Measurements from ENCODE around the gene POU6F1. TPM values are rescaled to one million over a fixed set of nuclear protein-coding genes. Genes with fewer than 3 reads are reported as not detected.

POU6F1 gene
- total RNA-seq, 6 donors from 2014 or later: 6.8 to 28.3 (median 12.9) TPM

DNA sequence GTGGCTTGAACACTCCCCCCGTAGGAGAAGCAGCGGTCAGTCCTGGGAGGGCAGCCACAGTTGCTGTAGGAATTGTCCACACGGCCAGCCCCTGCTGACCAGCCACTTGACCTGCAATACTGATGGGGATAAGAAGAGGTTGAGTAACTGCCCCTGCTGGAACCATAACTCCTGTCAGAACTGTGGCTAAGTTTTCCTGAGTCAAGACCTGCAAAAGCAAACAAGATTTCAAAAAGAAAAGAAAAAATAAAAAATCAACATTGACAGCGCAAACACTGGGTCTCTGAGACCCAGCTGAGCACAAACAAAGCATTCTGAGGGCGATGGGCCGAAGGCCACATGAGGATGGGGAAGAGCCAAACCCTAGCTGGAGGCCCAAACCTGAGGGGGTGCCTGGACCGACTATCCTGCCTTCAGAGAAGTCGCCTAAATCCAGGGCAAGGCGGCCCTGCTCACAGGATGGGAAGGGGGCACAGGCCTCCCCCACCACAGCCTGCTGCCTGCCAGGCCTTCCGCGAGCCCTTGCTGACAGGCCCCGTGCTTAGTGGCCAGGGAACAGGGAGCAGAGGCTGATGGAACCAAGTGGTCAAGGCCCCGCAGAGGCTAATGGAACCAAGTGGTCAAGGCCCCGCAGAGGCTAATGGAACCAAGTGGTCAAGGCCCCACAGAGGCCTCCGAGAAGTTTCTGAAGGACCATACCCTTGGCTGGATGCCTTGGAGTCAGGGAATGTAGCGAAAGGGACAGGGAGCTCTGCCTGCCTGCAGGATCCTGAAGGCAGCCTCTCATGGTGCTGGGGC is 19.1 kb downstream of the POU6F1 start:
- peak in 1 of 2 donors; percentile 17 for ATAC-seq (ENCODE audit: low FRiP score in 2 of 2)
- peak in 1 of 2 donors; percentile 53 for DNase-seq
- WGBS, 2 donors: 80 to 81% methylated on average over 12 to 16 of the region's 16 CpGs
- Histone ChIP-seq H3K27me3 (no peaks in the 10 kb centered on the region), H3K9me3 (no peaks in the 10 kb centered on the region), H3K36me3 (peaks cover 0 to 30% (median 8%) of the 10 kb centered on the region in 4 donors), H3K27ac (no peak overlapping the region), H3K4me1 (peaks cover 0 to 5% (median 0%) of the 10 kb centered on the region in 4 donors), H3K4me3 (no peak overlapping the region)
- TF ChIP-seq EP300 (IDR thresholded peaks at IDR 0.05) (no peak), POLR2A (IDR thresholded peaks at IDR 0.05) (no peak), POLR2AphosphoS5 (IDR thresholded peaks at IDR 0.05) (no peak)
- TF ChIP-seq, protein P1, sequence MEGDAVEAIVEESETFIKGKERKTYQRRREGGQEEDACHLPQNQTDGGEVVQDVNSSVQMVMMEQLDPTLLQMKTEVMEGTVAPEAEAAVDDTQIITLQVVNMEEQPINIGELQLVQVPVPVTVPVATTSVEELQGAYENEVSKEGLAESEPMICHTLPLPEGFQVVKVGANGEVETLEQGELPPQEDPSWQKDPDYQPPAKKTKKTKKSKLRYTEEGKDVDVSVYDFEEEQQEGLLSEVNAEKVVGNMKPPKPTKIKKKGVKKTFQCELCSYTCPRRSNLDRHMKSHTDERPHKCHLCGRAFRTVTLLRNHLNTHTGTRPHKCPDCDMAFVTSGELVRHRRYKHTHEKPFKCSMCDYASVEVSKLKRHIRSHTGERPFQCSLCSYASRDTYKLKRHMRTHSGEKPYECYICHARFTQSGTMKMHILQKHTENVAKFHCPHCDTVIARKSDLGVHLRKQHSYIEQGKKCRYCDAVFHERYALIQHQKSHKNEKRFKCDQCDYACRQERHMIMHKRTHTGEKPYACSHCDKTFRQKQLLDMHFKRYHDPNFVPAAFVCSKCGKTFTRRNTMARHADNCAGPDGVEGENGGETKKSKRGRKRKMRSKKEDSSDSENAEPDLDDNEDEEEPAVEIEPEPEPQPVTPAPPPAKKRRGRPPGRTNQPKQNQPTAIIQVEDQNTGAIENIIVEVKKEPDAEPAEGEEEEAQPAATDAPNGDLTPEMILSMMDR (IDR thresholded peaks at IDR 0.05): no peak

GRCh38 chr12:51197736-51198567 is 19.9 kb downstream of the POU6F1 start:
- no peak overlapping the region for H3K27ac ChIP-seq
- no peaks in the 10 kb centered on the region for H3K9me3 ChIP-seq
- 95% methylated on average over 15 to 37 of the region's 38 CpGs for WGBS, 2 donors
- H3K27me3 ChIP-seq: no peaks in the 10 kb centered on the region
- H3K4me3 ChIP-seq: no peak overlapping the region
- TF ChIP-seq EP300 (IDR thresholded peaks at IDR 0.05): no peak
- no peak for TF ChIP-seq POLR2AphosphoS5 (IDR thresholded peaks at IDR 0.05)
- no peak for TF ChIP-seq POLR2A (IDR thresholded peaks at IDR 0.05)
- TF ChIP-seq, protein P1 (IDR thresholded peaks at IDR 0.05): no peak
- peak in 1 of 2 donors; percentile 73 for DNase-seq
- peaks cover 0 to 25% (median 7%) of the 10 kb centered on the region in 4 donors for H3K36me3 ChIP-seq
- H3K4me1 ChIP-seq: peaks cover 0 to 5% (median 0%) of the 10 kb centered on the region in 4 donors
- ATAC-seq (ENCODE audit: low FRiP score in 2 of 2): no peak

DNA sequence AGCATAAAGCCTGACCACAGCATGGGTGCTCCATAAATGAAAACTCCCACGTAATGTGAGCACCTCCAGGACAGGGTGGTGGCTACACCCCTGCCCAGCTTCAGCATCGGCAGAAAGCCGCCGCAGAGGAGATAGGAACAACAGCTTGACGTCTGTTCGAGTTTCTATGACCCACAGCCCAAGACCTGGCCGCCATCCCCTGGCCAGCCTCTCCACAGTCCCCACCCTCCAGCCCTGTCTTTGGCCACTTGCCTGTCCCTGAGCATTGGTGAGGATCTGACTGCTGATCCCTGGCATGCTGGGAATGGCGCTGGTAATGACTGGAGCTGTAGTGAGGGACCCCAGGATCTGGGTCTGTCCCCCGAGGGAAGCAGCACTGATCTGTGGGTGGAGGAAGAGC is 21.3 kb downstream of the POU6F1 start:
- ATAC-seq (ENCODE audit: low FRiP score in 2 of 2) (no peak), DNase-seq (no peak)
- Histone ChIP-seq H3K27me3 (no peaks in the 10 kb centered on the region), H3K36me3 (peaks cover 0 to 35% (median 9%) of the 10 kb centered on the region in 4 donors), H3K4me1 (peaks cover 0 to 5% (median 0%) of the 10 kb centered on the region in 4 donors), H3K4me3 (no peak overlapping the region), H3K9me3 (no peaks in the 10 kb centered on the region), H3K27ac (no peak overlapping the region)
- TF ChIP-seq POLR2A (IDR thresholded peaks at IDR 0.05): no peak
- no peak for TF ChIP-seq EP300 (IDR thresholded peaks at IDR 0.05)
- TF ChIP-seq, protein P1 (IDR thresholded peaks at IDR 0.05): no peak
- no peak for TF ChIP-seq POLR2AphosphoS5 (IDR thresholded peaks at IDR 0.05)
- 94% methylated on average over 7 to 9 of the region's 9 CpGs for WGBS, 2 donors

- no peaks in the 10 kb centered on the region for H3K9me3 ChIP-seq
- no peaks in the 10 kb centered on the region for H3K27me3 ChIP-seq
- no peak overlapping the region for H3K27ac ChIP-seq
- H3K36me3 ChIP-seq: peaks cover 0 to 42% (median 9%) of the 10 kb centered on the region in 4 donors
- peaks cover 0 to 5% (median 0%) of the 10 kb centered on the region in 4 donors for H3K4me1 ChIP-seq
- DNase-seq (peak in 1 of 2 donors; percentile 47), ATAC-seq (ENCODE audit: low FRiP score in 2 of 2) (no peak)
- WGBS, 2 donors: 94% methylated on average over 3 of the region's 7 CpGs; no CpG with 5 or more reads in 1 of the 2 donors
- TF ChIP-seq, protein P1 (IDR thresholded peaks at IDR 0.05): no peak
- no peak for TF ChIP-seq POLR2AphosphoS5 (IDR thresholded peaks at IDR 0.05)
- TF ChIP-seq EP300 (IDR thresholded peaks at IDR 0.05): no peak
- TF ChIP-seq POLR2A (IDR thresholded peaks at IDR 0.05): no peak
- no peak overlapping the region for H3K4me3 ChIP-seq
Observed at GRCh38 chr12:51195841-51196240, 22.0 kb downstream of the POU6F1 start.

Data from upper lobe of left lung (tissue), 6 donors.